Mesendoderm (in vitro differentiated cells): ENCODE measurements around the gene ZFPM1.

Experiments used
- DNase-seq: peaks from one replicate; pipeline ENCODE4 v3.0.0; 2013
- H2AK5ac ChIP-seq: 2 replicates; pipeline ENCODE4 v1.6.1; 2013; ENCODE audit warnings: low read length, inconsistent platforms
- H2BK120ac ChIP-seq: 2 replicates; pipeline ENCODE4 v1.6.1; 2013; ENCODE audit warnings: low read depth, mild to moderate bottlenecking, low read length, moderate library complexity, mixed read lengths
- H2BK15ac ChIP-seq: replicated peaks from 2 replicates; pipeline ENCODE4 v1.6.1; 2013; ENCODE audit warnings: low read depth, mild to moderate bottlenecking, moderate library complexity
- H2BK5ac ChIP-seq: 2 replicates; pipeline ENCODE4 v1.6.1; 2013; ENCODE audit warnings: low read length, inconsistent platforms
- H3K18ac ChIP-seq: 2 replicates; pipeline ENCODE4 v1.6.1; 2013; ENCODE audit warnings: mild to moderate bottlenecking, low read length, mixed read lengths
- H3K23ac ChIP-seq: one replicate; pipeline ENCODE4 v1.6.1; 2013; ENCODE audit warnings: low read length
- H3K27ac ChIP-seq: 2 replicates; pipeline ENCODE4 v1.5.1; 2013; ENCODE audit warnings: low read depth, mild to moderate bottlenecking, inconsistent platforms, low read length, moderate library complexity
- H3K27me3 ChIP-seq: 2 replicates; pipeline ENCODE4 v1.6.1; 2013; ENCODE audit warnings: low read length, control low read depth, mild to moderate bottlenecking, inconsistent platforms; ENCODE audit not compliant: insufficient read depth, poor library complexity
- H3K36me3 ChIP-seq: 2 replicates; pipeline ENCODE4 v1.6.1; 2013; ENCODE audit warnings: low read length, inconsistent platforms; ENCODE audit not compliant: control insufficient read depth, insufficient read depth
- H3K4ac ChIP-seq: one replicate; pipeline ENCODE4 v1.6.1; 2013; ENCODE audit warnings: low read depth, mild to moderate bottlenecking, low read length, moderate library complexity
- H3K4me1 ChIP-seq: 2 replicates; pipeline ENCODE4 v1.6.1; 2013; ENCODE audit warnings: low read depth, low read length, inconsistent platforms; ENCODE audit not compliant: control insufficient read depth
- H3K4me2 ChIP-seq: 2 replicates; pipeline ENCODE4 v1.6.1; 2013; ENCODE audit warnings: low read length
- H3K4me3 ChIP-seq: 2 replicates; pipeline ENCODE4 v1.5.1; 2013; ENCODE audit warnings: mild to moderate bottlenecking, low read length
- H3K56ac ChIP-seq: one replicate; pipeline ENCODE4 v1.6.1; 2013; ENCODE audit warnings: low read length
- H3K79me1 ChIP-seq: 2 replicates; pipeline ENCODE4 v1.6.1; 2013; ENCODE audit warnings: low read length, inconsistent platforms
- H3K79me2 ChIP-seq: 2 replicates; pipeline ENCODE4 v1.6.1; 2013; ENCODE audit warnings: mild to moderate bottlenecking, low read length; ENCODE audit not compliant: control insufficient read depth, insufficient read depth
- H3K9ac ChIP-seq: 2 replicates; pipeline ENCODE4 v1.6.1; 2013; ENCODE audit warnings: low read length, inconsistent platforms
- H4K5ac ChIP-seq: one replicate; pipeline ENCODE4 v1.6.1; 2013; ENCODE audit warnings: low read length
- H4K8ac ChIP-seq: one replicate; pipeline ENCODE4 v1.6.1; 2013; ENCODE audit warnings: low read depth, mild to moderate bottlenecking, control low read depth, low read length, moderate library complexity
- WGBS: extraction: QIAGEN DNeasy Blood & Tissue Kit; methylation state at CpG from one replicate; pipeline ENCODE4 v1.1.7; 2013; ENCODE audit warnings: low lambda C conversion rate, missing lambda C conversion rate; ENCODE audit not compliant: insufficient coverage; ENCODE audit errors: extremely low coverage; 5-methylcytosine and 5-hydroxymethylcytosine counted together

Gene ZFPM1

DNA sequence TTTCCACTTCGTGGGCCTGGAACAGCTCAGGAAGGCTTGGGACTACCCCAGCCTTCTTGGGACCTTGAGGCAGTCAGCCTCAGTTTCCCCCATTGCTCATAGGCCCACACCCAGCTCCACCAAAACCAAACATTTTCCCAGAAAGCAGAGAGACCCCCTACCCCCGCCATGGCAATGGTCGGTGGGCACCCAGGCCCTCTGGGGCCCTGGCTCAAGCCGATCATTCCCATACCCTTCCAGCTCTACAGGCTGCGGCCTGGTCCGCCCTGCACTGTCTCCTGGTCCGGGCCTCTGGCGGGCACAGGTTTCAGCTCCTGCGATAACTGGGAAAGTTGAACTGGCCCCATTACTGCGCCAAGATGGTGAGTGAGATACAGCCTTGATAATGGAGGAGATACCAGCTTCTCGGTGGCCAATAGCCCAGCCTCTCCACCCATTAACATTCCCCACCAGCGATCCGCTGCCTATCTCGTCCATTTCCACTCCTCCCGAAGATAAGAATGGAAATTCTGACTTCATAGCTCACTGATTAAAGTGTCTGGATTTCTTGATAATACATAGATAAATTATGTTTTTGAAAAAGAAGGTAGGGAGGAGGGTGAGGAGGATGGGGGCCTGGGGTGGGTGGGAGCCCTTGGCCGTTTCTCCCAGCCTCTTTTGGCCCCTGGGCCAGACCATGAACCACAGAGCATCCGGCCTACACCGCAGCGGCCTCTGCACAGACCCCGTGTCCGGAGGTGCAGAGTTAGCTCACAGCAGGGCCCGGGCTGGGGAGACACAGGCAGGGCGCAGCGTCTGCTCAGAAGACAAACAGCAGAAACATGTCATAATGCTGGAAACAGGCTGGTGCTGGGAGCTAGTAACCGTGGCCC lies 11.6 kb downstream of the ZFPM1 start:
- Histone ChIP-seq H2BK5ac (no peak overlapping the region), H3K4me2 (no peak overlapping the region), H2BK15ac (no peak overlapping the region), H4K8ac (no peak overlapping the region), H4K5ac (no peak overlapping the region), H3K79me1 (peaks cover 43% of the 10 kb centered on the region), H3K27me3 (no peaks in the 10 kb centered on the region), H3K23ac (no peak overlapping the region), H2BK120ac (no peak overlapping the region), H3K36me3 (no peaks in the 10 kb centered on the region), H2AK5ac (no peak overlapping the region), H3K4ac (no peak overlapping the region), H3K79me2 (peaks cover 28% of the 10 kb centered on the region), H3K9ac (no peak overlapping the region), H3K56ac (no peak overlapping the region), H3K27ac (no peak overlapping the region), H3K18ac (no peak overlapping the region), H3K4me3 (no peak overlapping the region), H3K4me1 (peaks cover 13% of the 10 kb centered on the region)
- no CpG with 5 or more reads among the region's 25 CpGs for WGBS
- peak; percentile 39 for DNase-seq

DNA sequence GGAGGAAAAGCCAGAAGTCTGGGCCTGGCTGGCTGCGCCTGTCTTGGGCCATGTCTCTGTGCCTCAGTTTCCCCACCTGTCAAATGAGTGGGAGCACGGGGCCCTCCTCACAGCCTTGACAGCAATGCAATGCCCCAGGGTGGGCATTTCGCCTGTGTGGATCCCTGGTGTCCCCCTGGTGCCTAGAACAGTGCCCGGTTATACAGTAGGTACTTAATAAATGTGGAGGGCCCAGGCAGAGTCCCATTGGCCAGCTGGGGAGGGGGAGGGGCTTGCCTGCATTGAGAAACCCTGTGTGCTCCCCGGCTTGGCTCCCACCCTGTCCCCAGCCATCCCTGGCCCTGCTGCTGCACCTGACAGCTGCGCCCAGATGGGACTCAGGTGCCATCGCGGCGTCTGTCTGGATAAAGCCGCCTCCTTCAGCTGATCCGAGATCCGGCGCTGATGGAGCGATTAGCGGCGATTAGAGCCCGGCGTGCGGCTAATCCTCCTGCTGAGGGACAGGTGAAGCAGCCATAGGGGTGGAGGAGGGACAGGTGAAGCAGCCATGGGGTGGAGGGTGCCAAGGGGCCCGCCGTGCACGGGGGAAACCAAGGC lies 12.4 kb downstream of the ZFPM1 start:
- no peaks in the 10 kb centered on the region for H3K27me3 ChIP-seq
- no peak overlapping the region for H3K18ac ChIP-seq
- DNase-seq, result no peak
- H3K79me2 ChIP-seq, result peaks cover 23% of the 10 kb centered on the region
- no peak overlapping the region for H2BK120ac ChIP-seq
- H2AK5ac ChIP-seq, result no peak overlapping the region
- H2BK5ac ChIP-seq, result no peak overlapping the region
- H4K8ac ChIP-seq, result no peak overlapping the region
- H3K4me2 ChIP-seq, result no peak overlapping the region
- no peak overlapping the region for H3K9ac ChIP-seq
- H3K79me1 ChIP-seq, result peaks cover 37% of the 10 kb centered on the region
- no peak overlapping the region for H3K56ac ChIP-seq
- no peak overlapping the region for H3K4me3 ChIP-seq
- H2BK15ac ChIP-seq, result no peak overlapping the region
- H3K23ac ChIP-seq, result no peak overlapping the region
- H3K27ac ChIP-seq, result no peak overlapping the region
- no CpG with 5 or more reads among the region's 22 CpGs for WGBS
- no peak overlapping the region for H3K4ac ChIP-seq
- no peaks in the 10 kb centered on the region for H3K36me3 ChIP-seq
- no peak overlapping the region for H4K5ac ChIP-seq
- H3K4me1 ChIP-seq, result peaks cover 11% of the 10 kb centered on the region

DNA sequence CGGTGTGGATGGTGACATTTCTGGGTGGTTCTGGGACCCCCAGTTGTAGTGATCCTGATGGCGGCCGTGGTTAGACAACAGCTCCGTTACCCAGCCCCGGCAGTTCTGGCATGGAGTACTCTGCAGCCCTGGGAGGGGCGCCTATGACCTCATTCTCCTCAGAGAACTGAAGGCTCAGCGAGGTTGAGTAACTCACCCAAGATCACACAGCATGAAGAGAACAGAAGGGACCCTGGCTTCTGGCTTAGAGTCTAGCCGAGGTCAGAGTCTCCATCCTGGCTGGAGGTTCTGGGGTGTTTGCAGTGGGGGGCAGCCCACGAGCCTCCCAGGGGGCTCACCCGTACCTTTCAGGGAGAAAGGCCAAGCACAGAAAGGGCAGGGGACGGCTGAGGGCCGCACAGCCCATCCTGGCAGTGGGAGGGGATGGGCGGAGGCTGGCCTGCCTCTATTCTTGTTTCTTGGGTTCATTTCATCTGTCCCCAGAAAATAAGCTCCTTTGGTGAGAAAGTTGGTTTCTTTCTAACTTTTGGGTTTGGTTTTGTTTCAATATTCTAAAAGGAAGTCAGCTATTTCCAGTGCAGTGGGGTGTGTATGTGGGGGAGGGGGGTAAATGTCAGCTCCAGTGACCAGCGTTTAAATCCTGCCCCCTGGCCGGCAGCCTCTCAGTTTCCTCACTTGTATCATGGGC lies 13.2 kb downstream of the ZFPM1 start:
- Histone ChIP-seq H3K56ac (no peak overlapping the region), H3K18ac (no peak overlapping the region), H3K4ac (no peak overlapping the region), H3K27ac (no peak overlapping the region), H4K8ac (no peak overlapping the region), H3K4me2 (no peak overlapping the region), H2BK120ac (no peak overlapping the region), H2BK15ac (no peak overlapping the region), H2AK5ac (no peak overlapping the region), H3K9ac (no peak overlapping the region), H3K79me2 (peaks cover 23% of the 10 kb centered on the region), H3K4me1 (peaks cover 11% of the 10 kb centered on the region), H3K4me3 (no peak overlapping the region), H3K23ac (no peak overlapping the region), H3K36me3 (no peaks in the 10 kb centered on the region), H3K27me3 (no peaks in the 10 kb centered on the region), H3K79me1 (peaks cover 36% of the 10 kb centered on the region), H4K5ac (no peak overlapping the region), H2BK5ac (no peak overlapping the region)
- no peak for DNase-seq
- no CpG with 5 or more reads among the region's 15 CpGs for WGBS

DNA sequence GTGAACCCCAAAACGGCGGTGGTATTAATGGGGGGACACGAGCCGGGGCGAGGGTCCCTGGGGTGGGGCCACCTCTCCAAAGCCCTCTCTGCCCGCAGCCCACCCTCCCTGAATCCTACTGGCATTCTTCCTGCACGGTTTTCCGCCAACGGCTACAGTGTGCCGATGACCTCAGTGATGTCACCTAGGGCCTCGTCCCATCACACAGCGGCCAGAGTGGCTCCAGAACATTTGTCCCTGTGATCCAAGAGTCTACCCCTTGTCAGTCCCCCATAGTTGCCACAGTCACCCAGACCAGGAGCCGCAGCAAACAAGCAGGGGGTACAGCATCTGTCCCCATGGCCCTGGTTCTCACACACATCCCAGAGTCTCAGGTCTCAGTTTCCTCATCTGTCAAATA lies 13.9 kb downstream of the ZFPM1 start:
- no peak for DNase-seq
- H3K23ac ChIP-seq, result no peak overlapping the region
- no peak overlapping the region for H2AK5ac ChIP-seq
- H3K36me3 ChIP-seq, result no peaks in the 10 kb centered on the region
- peaks cover 6% of the 10 kb centered on the region for H3K4me1 ChIP-seq
- H2BK5ac ChIP-seq, result no peak overlapping the region
- H3K4ac ChIP-seq, result no peak overlapping the region
- no CpG with 5 or more reads among the region's 13 CpGs for WGBS
- H3K4me3 ChIP-seq, result no peak overlapping the region
- H3K56ac ChIP-seq, result no peak overlapping the region
- peaks cover 35% of the 10 kb centered on the region for H3K79me1 ChIP-seq
- H3K9ac ChIP-seq, result no peak overlapping the region
- no peak overlapping the region for H2BK15ac ChIP-seq
- no peak overlapping the region for H3K4me2 ChIP-seq
- no peak overlapping the region for H2BK120ac ChIP-seq
- H3K18ac ChIP-seq, result no peak overlapping the region
- H4K5ac ChIP-seq, result no peak overlapping the region
- no peak overlapping the region for H3K27ac ChIP-seq
- no peak overlapping the region for H4K8ac ChIP-seq
- no peaks in the 10 kb centered on the region for H3K27me3 ChIP-seq
- H3K79me2 ChIP-seq, result peaks cover 20% of the 10 kb centered on the region

DNA sequence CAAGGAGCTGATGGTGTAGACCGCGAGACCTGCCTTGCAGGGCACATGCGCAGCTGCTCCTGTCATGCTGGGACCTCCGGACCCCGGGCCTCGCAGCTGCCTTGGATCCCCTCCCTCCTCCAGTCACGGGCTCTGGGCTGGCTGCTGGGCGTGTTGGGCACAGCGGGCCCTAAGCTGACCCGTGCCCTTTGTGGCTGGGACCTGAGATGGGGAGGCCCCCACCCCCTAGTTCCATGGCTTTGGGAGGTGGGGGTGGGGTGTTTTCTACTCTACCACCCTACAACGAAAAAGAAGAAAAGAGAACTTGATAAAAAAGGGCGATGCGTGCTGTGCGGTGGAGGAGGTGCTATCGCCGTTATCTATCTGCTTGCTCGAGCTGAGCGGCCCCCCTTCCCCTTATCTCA lies 14.5 kb downstream of the ZFPM1 start:
- DNase-seq, result no peak
- no peak overlapping the region for H4K5ac ChIP-seq
- H3K27ac ChIP-seq, result no peak overlapping the region
- no peak overlapping the region for H2AK5ac ChIP-seq
- H3K27me3 ChIP-seq, result no peaks in the 10 kb centered on the region
- no peak overlapping the region for H3K4ac ChIP-seq
- H3K9ac ChIP-seq, result no peak overlapping the region
- WGBS, result no CpG with 5 or more reads among the region's 18 CpGs
- peaks cover 30% of the 10 kb centered on the region for H3K79me1 ChIP-seq
- H2BK5ac ChIP-seq, result no peak overlapping the region
- no peak overlapping the region for H3K18ac ChIP-seq
- H3K4me1 ChIP-seq, result peaks cover 1% of the 10 kb centered on the region
- H3K79me2 ChIP-seq, result peaks cover 15% of the 10 kb centered on the region
- H3K4me2 ChIP-seq, result no peak overlapping the region
- H2BK120ac ChIP-seq, result no peak overlapping the region
- no peaks in the 10 kb centered on the region for H3K36me3 ChIP-seq
- no peak overlapping the region for H2BK15ac ChIP-seq
- no peak overlapping the region for H3K56ac ChIP-seq
- no peak overlapping the region for H3K23ac ChIP-seq
- H3K4me3 ChIP-seq, result no peak overlapping the region
- no peak overlapping the region for H4K8ac ChIP-seq
